ENCODE results near the gene GALNT9.
"Not testable (repeated sequence)": the region's sequence is repeated elsewhere in the genome, so short reads cannot be mapped to it uniquely, and the experiment has no call there.

The GALNT9 gene

GRCh38 chr12:132278401-132279183 is 50.8 kb downstream of the GALNT9 start:
- no peak for DNase-seq (ENCODE audit: low read depth)

- DNase-seq (ENCODE audit: low read depth): no peak
These were observed 51.4 kb downstream of the GALNT9 start for GRCh38 chr12:132277949-132278348.

- DNase-seq (ENCODE audit: low read depth): no peak
These were observed 51.9 kb downstream of the GALNT9 start for GRCh38 chr12:132277374-132277941.

GRCh38 chr12:132276827-132277373 is 52.5 kb downstream of the GALNT9 start:
- DNase-seq (ENCODE audit: low read depth): no peak

- no peak for DNase-seq (ENCODE audit: low read depth)
These were observed 53.1 kb downstream of the GALNT9 start for GRCh38 chr12:132276066-132276826.

GRCh38 chr12:132275631-132276030 is 53.8 kb downstream of the GALNT9 start:
- no peak for DNase-seq (ENCODE audit: low read depth)

- no peak for DNase-seq (ENCODE audit: low read depth)
These were observed 54.3 kb downstream of the GALNT9 start for GRCh38 chr12:132275110-132275531.

- DNase-seq (ENCODE audit: low read depth): no peak
These were observed 55.4 kb downstream of the GALNT9 start for GRCh38 chr12:132273992-132274334.

- DNase-seq (ENCODE audit: low read depth): no peak
These were observed 56.7 kb downstream of the GALNT9 start for GRCh38 chr12:132272711-132273110.

- DNase-seq (ENCODE audit: low read depth): no peak
These were observed 57.7 kb downstream of the GALNT9 start for GRCh38 chr12:132271755-132272092.

- DNase-seq (ENCODE audit: low read depth): no peak
These were observed 58.2 kb downstream of the GALNT9 start for GRCh38 chr12:132270969-132271754.

- DNase-seq (ENCODE audit: low read depth): no peak
These were observed 58.9 kb downstream of the GALNT9 start for GRCh38 chr12:132270516-132270915.

- DNase-seq (ENCODE audit: low read depth): no peak
These were observed 60.0 kb downstream of the GALNT9 start for GRCh38 chr12:132269271-132269968.

- no peak for DNase-seq (ENCODE audit: low read depth)
These were observed 60.7 kb downstream of the GALNT9 start for GRCh38 chr12:132268674-132269073.

- DNase-seq (ENCODE audit: low read depth): no peak
These were observed 61.5 kb downstream of the GALNT9 start for GRCh38 chr12:132267873-132268272.

GRCh38 chr12:132266802-132267201 is 62.6 kb downstream of the GALNT9 start:
- no peak for DNase-seq (ENCODE audit: low read depth)

GRCh38 chr12:132266370-132266769 is 63.0 kb downstream of the GALNT9 start:
- no peak for DNase-seq (ENCODE audit: low read depth)

- DNase-seq (ENCODE audit: low read depth): not testable (repeated sequence)
These were observed 63.6 kb downstream of the GALNT9 start for GRCh38 chr12:132265822-132266221.

GRCh38 chr12:132265056-132265800 is 64.2 kb downstream of the GALNT9 start:
- no peak for DNase-seq (ENCODE audit: low read depth)

- no peak for DNase-seq (ENCODE audit: low read depth)
These were observed 65.0 kb downstream of the GALNT9 start for GRCh38 chr12:132264086-132265010.

All from T-helper 22 cell (primary cell).